H1 (cell line): ENCODE measurements around the gene MIPOL1.

Experiments
- BCL11A ChIP-seq, 2 experiments: IDR thresholded peaks; one replicate each; pipeline ENCODE4 v1.6.1; 2011; ENCODE audit warnings: low read depth in 2 of 2, low read length in 2 of 2, mild to moderate bottlenecking in 2 of 2
- CHD2 ChIP-seq: IDR thresholded peaks from 2 replicates; pipeline ENCODE4 v1.6.1; 2012; ENCODE audit warnings: low read length, improper control_type of control experiment
- EZH2 ChIP-seq: fragments of 200-600 bp; sonication (generic); IDR thresholded peaks from 2 replicates; pipeline ENCODE4 v1.7.1; 2012; ENCODE audit warnings: low read depth, mild to moderate bottlenecking, moderate library complexity, low read length, inconsistent platforms; ENCODE audit not compliant: severe bottlenecking
- JUND ChIP-seq: IDR thresholded peaks from 2 replicates; pipeline ENCODE4 v1.6.1; 2011; ENCODE audit warnings: mild to moderate bottlenecking, improper control_type of control experiment, low read length
- PHF8 ChIP-seq: fragments of 200-600 bp; sonication (generic); conservative IDR thresholded peaks from 2 replicates; pipeline ENCODE4 v1.7.1; 2012; ENCODE audit warnings: low read depth, mild to moderate bottlenecking, inconsistent platforms, low read length, moderate library complexity
- POLR2A ChIP-seq, 2 experiments: IDR thresholded peaks; 1 replicate in 1 of 2; 2 replicates in 1 of 2; pipeline ENCODE4 v1.6.1; 2011; ENCODE audit warnings: low read depth in 2 of 2, low read length in 2 of 2, mild to moderate bottlenecking in 2 of 2; ENCODE audit errors: control extremely low read depth in 1 of 2
- RAD21 ChIP-seq, 2 experiments: IDR thresholded peaks in 1 of 2; conservative IDR thresholded peaks in 1 of 2; 2 replicates each; pipeline ENCODE4 v1.6.1; 2011; ENCODE audit warnings: low read depth in 2 of 2, low read length in 2 of 2, improper control_type of control experiment in 1 of 2, inconsistent platforms in 1 of 2, mild to moderate bottlenecking in 1 of 2, moderate library complexity in 1 of 2
- RXRA ChIP-seq: IDR thresholded peaks from 2 replicates; pipeline ENCODE4 v1.6.1; 2011; ENCODE audit warnings: low read depth, mild to moderate bottlenecking, low read length, moderate library complexity; ENCODE audit not compliant: insufficient read depth
- SP2 ChIP-seq: IDR thresholded peaks from 2 replicates; pipeline ENCODE4 v1.6.1; 2012; ENCODE audit warnings: mild to moderate bottlenecking, low read length, inconsistent platforms
- TF ChIP-seq, protein P1 (sequence below), 3 experiments: IDR thresholded peaks; 1 replicate in 2 of 3; 2 replicates in 1 of 3; pipeline versions ENCODE4 v1.5.1 to v1.6.1; 2011; ENCODE audit warnings: low read length in 3 of 3, mild to moderate bottlenecking in 3 of 3, inconsistent platforms in 2 of 3, low read depth in 1 of 3, moderate library complexity in 1 of 3; ENCODE audit not compliant: insufficient read depth in 1 of 3; ENCODE audit errors: control extremely low read depth in 1 of 3
- TF ChIP-seq, protein P2 (sequence below): IDR thresholded peaks from 2 replicates; pipeline ENCODE4 v1.6.1; 2012; ENCODE audit warnings: inconsistent platforms

DNA sequence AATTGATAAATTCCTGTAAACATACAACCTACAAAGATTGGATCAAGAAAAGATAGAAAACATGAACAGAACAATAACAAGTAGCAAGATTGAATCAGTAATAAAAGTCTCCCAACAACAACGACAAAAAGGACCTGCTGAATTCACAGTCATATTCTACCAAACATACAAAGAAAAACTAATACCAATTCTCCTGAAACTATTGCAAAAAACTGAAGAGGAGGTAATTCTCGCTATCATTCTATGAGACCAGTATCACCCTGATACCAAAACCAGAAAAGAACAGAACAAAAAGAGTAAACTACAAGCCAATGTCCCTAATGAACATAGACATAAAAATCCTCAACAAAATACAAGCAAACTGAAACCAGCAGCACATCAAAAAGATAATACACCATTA, 39.8 kb upstream of the MIPOL1 start:
- TF ChIP-seq EZH2, result no peak
- no peak for TF ChIP-seq PHF8
- no peak for TF ChIP-seq BCL11A (IDR thresholded peaks at IDR 0.05; ENCODE audit: low read depth in 2 of 2, low read length in 2 of 2)
- TF ChIP-seq, protein P1, sequence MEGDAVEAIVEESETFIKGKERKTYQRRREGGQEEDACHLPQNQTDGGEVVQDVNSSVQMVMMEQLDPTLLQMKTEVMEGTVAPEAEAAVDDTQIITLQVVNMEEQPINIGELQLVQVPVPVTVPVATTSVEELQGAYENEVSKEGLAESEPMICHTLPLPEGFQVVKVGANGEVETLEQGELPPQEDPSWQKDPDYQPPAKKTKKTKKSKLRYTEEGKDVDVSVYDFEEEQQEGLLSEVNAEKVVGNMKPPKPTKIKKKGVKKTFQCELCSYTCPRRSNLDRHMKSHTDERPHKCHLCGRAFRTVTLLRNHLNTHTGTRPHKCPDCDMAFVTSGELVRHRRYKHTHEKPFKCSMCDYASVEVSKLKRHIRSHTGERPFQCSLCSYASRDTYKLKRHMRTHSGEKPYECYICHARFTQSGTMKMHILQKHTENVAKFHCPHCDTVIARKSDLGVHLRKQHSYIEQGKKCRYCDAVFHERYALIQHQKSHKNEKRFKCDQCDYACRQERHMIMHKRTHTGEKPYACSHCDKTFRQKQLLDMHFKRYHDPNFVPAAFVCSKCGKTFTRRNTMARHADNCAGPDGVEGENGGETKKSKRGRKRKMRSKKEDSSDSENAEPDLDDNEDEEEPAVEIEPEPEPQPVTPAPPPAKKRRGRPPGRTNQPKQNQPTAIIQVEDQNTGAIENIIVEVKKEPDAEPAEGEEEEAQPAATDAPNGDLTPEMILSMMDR (IDR thresholded peaks at IDR 0.05; ENCODE audit: control extremely low read depth in 1 of 3, insufficient read depth in 1 of 3, low read depth in 1 of 3, low read length in 3 of 3), result no peak
- no peak for TF ChIP-seq RXRA
- TF ChIP-seq JUND, result no peak
- TF ChIP-seq SP2, result no peak
- no peak for TF ChIP-seq POLR2A (IDR thresholded peaks at IDR 0.05; ENCODE audit: control extremely low read depth in 1 of 2, low read depth in 2 of 2, low read length in 2 of 2)
- TF ChIP-seq CHD2, result no peak
- TF ChIP-seq RAD21 (IDR thresholded peaks at IDR 0.05 in 1 of 2, conservative IDR thresholded peaks at IDR 0.05 in 1 of 2; ENCODE audit: low read depth in 2 of 2, low read length in 2 of 2), result no peak
- TF ChIP-seq, protein P2, sequence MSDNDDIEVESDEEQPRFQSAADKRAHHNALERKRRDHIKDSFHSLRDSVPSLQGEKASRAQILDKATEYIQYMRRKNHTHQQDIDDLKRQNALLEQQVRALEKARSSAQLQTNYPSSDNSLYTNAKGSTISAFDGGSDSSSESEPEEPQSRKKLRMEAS, result no peak
